Measurements from ENCODE around the gene SEMA4F.
"Not testable (repeated sequence)": the region's sequence is repeated elsewhere in the genome, so short reads cannot be mapped to it uniquely, and the experiment has no call there.

The SEMA4F gene

GRCh38 chr2:74653985-74654882, at the start of gene SEMA4F:
SEMA4F (plus strand) TSS chr2:74654247; CDS start chr2:74654377, 130 bp downstream.
- peak; percentile 78 for DNase-seq (ENCODE audit: low spot score)

DNA sequence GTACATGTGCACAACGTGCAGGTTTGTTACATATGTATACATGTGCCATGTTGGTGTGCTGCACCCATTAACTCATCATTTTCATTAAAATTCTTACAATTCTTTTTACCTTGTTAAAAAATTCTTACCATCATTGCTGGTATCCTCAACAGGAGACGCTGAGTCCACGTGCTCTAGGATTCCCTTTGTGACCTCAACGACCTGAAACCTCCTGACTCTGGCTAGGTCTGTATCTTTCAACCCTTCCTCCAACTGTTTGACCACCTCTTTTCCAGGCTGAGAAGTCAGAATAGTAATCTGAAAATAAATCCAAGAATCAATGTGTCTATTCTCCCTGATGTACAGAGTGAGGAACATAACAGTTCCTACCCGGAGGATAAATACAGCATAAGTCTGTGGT, 47.1 kb upstream of the SEMA4F start:
- no peak for DNase-seq (ENCODE audit: low spot score)

- DNase-seq (ENCODE audit: low spot score): no peak
Observed at GRCh38 chr2:74617122-74617521, 36.9 kb upstream of the SEMA4F start.

DNA sequence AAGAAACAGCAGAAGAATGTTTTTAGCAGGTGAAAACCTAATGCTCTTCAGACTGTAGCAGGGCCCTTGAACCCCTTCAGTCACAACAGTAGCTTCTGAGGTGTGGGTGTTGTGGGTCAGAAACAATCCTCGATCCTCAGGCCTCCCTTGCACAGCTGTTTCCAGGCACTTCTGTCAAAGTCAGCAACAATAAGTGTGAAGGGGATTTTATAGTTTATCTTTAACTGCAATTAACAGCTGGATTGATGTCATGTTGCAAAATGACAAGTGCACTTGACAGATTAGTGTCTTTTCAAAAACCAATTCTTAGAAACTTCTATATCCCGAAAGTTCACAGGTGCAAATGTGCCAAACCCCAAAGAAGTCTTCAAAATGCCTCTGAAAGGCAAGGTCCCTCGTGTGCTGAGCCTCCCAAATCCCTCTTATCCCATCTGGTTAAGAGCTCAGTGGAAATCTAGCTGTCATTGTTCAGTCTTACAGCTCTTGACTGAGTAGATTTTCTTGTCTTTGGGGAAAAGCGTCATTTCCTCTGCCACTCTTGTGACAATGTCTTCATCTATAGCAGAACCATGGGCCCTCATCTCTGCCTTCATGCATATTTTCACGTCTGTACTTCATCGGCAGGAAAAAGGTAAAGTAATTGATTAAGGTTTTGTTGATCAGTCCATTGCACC, 35.5 kb upstream of the SEMA4F start:
- no peak for DNase-seq (ENCODE audit: low spot score)

DNA sequence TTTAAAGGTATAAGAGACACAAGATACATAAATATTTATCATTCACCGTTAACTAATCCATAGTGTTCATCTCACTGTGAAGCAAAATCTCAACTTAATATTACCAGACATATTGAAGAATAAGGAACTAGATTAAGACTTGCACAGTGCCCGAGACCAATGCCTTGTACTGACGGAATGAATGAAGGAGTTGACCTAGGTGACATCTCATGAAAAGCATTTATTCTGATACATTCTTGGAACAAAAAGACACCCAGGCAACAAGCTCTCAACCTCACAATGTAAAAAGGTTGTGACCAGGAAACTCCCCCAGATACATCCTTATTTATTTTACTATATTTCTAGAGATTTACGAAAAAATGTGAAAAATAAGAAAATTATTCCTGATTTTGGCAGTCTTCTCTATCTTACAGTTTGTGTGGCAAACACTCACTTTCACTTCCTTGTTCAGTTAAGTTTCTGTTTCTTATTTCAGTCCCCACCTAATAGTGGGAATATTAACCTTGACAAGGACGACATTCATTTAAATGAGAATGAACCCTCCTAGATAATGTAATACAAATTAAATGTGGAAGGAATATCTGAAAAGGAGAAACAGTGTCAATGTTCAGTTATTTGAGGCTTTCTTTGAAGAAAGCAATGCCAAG, 34.3 kb upstream of the SEMA4F start:
- DNase-seq (ENCODE audit: low spot score): no peak

GRCh38 chr2:74620671-74621070, 33.4 kb upstream of the SEMA4F start:
- DNase-seq (ENCODE audit: low spot score): no peak

DNA sequence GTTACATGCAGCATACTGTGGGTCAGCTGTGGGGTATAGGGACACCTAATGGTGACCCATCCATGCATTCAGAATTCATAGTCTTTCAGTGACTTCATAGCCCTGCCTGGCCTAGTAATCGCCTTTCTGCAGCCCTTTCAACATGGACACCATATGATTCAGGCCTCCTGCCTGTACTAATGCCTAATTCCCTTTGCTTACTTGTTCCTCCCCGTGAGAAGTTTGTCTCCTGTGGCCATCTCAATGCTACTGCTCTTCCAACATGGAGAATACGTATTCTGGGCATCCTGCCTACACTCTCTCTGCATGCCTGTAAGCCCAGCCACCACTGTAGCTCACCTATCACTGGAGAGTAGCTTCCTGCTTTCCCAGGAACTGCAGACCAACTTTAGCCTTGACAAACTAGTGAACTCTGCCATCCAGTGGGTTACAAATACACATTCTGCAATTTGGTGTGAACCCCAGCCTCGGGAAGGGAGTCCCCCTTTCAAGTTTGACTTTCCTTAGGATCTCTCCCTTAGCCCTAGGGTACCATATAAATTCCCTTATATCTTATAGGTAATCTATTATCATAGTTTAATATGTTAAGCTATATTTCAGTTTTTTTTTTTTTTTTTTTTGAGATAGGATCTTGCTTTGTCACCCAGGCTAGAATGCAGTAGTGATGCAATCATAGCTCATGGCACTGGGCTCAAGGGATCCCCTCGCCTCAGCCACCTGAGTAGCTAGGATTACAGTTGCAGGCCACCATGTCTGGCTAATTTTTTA, 28.2 kb upstream of the SEMA4F start:
- DNase-seq (ENCODE audit: low spot score): no peak

DNA sequence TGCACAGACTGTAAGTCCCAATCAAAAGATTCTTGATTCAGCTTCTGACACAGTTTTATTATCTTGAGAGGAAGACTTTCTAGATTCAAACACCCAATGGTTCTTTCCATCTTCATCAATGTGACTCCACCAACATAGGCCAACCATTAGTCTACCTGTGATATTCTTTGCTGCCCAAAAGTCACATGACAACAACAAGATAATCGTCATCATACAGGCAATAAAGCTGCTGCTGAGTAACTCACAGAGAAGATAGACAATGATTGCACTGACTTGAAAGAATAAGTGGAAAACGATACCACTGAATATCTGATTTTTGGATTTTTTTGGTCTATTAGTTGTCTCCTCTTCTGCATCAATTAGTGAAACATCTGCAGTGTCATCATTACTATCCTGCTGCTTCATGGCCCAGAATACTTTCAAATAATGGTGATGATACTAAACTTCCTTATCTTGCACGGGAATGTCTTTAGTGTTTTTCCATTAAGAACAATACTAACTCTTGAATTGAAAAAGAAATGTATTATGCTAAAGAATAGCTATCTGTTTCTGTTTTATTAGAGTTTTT, 25.4 kb upstream of the SEMA4F start:
- DNase-seq (ENCODE audit: low spot score): no peak

- DNase-seq (ENCODE audit: low spot score): not testable (repeated sequence)
Observed at GRCh38 chr2:74630454-74630853, 23.6 kb upstream of the SEMA4F start.

- DNase-seq (ENCODE audit: low spot score): no peak
Observed at GRCh38 chr2:74632209-74632938, 21.7 kb upstream of the SEMA4F start.

- no peak for DNase-seq (ENCODE audit: low spot score)
Observed at GRCh38 chr2:74632939-74633312, 21.1 kb upstream of the SEMA4F start.

GRCh38 chr2:74639550-74639949, 14.5 kb upstream of the SEMA4F start:
- no peak for DNase-seq (ENCODE audit: low spot score)

GRCh38 chr2:74645344-74645743, 8.7 kb upstream of the SEMA4F start:
- DNase-seq (ENCODE audit: low spot score): no peak

GRCh38 chr2:74646201-74646600, 7.8 kb upstream of the SEMA4F start:
- DNase-seq (ENCODE audit: low spot score): no peak

DNA sequence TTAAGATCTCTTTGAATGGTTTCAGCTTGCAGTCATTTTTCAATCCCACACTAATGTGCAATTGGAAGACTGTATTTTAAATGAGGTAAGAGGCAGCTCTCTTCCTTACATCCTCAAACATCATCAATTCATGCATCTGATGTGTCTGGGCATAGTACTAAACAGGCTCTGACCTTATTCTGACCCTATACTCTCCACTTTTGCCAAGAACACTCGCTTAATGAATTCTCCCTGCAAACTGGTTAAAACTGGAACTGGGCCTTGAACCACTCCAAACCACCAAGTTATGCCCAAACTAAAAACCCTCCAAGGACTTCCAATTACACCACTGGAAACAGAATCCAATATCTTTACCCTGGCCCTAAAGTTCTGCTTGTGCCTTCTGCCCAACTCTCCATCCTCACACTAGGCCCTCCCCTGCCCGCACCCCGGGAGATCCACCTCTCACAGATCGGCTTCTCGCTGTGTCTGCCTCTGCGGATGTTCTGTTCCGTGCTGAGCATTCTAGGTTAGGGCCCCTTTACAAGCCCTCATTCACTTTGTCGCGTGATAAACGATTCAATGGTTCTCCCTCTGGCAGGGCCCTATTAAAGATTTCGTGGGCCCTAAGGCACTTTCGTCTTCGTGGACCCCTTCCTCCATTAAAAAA, 7.1 kb upstream of the SEMA4F start:
- no peak for DNase-seq (ENCODE audit: low spot score)

GRCh38 chr2:74648009-74648443, 6.0 kb upstream of the SEMA4F start, which contains the start of gene M1AP:
M1AP (minus strand) TSS chr2:74648330; CDS start chr2:74640275, 8,055 bp downstream.
- no peak for DNase-seq (ENCODE audit: low spot score)

GRCh38 chr2:74653589-74653984, 460 bp upstream of the SEMA4F start:
- DNase-seq (ENCODE audit: low spot score): no peak

- no peak for DNase-seq (ENCODE audit: low spot score)
Observed at GRCh38 chr2:74655579-74655978, 1.5 kb downstream of the SEMA4F start.

GRCh38 chr2:74658516-74658915, 4.5 kb downstream of the SEMA4F start:
- no peak for DNase-seq (ENCODE audit: low spot score)

- DNase-seq (ENCODE audit: low spot score): no peak
Observed at GRCh38 chr2:74659462-74659861, 5.4 kb downstream of the SEMA4F start.

All from hematopoietic multipotent progenitor cell treated with erythropoietin and hydrocortisone succinate and interleukin-3 and kit ligand, for 15 days (in vitro differentiated cells).